GM21619 (cell line): ENCODE data around the gene TICAM2.
A peak's percentile ranks its signal among the peaks of the same experiment; 100 is the strongest.

Experiments
- ATAC-seq: cut with Tn5 transposase; IDR thresholded peaks from one replicate; pipeline ENCODE4 v1.9.1; 2021; ENCODE audit not compliant: unreplicated experiment

TICAM2 gene

GRCh38 chr5:115611873-115612272 is 9.6 kb upstream of the TICAM2 start:
- ATAC-seq = no peak

GRCh38 chr5:115607935-115608334 is 5.7 kb upstream of the TICAM2 start:
- ATAC-seq = no peak

- ATAC-seq = no peak
These were observed 3.2 kb upstream of the TICAM2 start for GRCh38 chr5:115605436-115605835.

- peak; percentile 6 for ATAC-seq
These were observed 379 bp upstream of the TICAM2 start for GRCh38 chr5:115602591-115603125.

GRCh38 chr5:115600766-115601165 is 1.5 kb downstream of the TICAM2 start:
- ATAC-seq = no peak

- no peak for ATAC-seq
These were observed 2.4 kb downstream of the TICAM2 start for GRCh38 chr5:115599924-115600323.

GRCh38 chr5:115599502-115599901 is 2.8 kb downstream of the TICAM2 start:
- peak; percentile 36 for ATAC-seq

GRCh38 chr5:115594128-115595047 is 7.9 kb downstream of the TICAM2 start:
- ATAC-seq = no peak

GRCh38 chr5:115589043-115589442 is 13.2 kb downstream of the TICAM2 start:
- ATAC-seq = no peak

- ATAC-seq = no peak
These were observed 13.6 kb downstream of the TICAM2 start for GRCh38 chr5:115588640-115589039.

- no peak for ATAC-seq
These were observed 15.6 kb downstream of the TICAM2 start for GRCh38 chr5:115586525-115587146.

GRCh38 chr5:115585265-115585664 is 17.0 kb downstream of the TICAM2 start:
- ATAC-seq = no peak

GRCh38 chr5:115584501-115584900 is 17.8 kb downstream of the TICAM2 start:
- ATAC-seq = no peak

- no peak for ATAC-seq
These were observed 18.8 kb downstream of the TICAM2 start for GRCh38 chr5:115583474-115583873.

- no peak for ATAC-seq
These were observed 21.3 kb downstream of the TICAM2 start for GRCh38 chr5:115580941-115581340.

GRCh38 chr5:115579747-115580173 is 22.5 kb downstream of the TICAM2 start:
- ATAC-seq = peak; percentile 69

GRCh38 chr5:115579216-115579615 is 23.1 kb downstream of the TICAM2 start:
- ATAC-seq = no peak

GRCh38 chr5:115578657-115579056 is 23.6 kb downstream of the TICAM2 start:
- peak; percentile 54 for ATAC-seq

- ATAC-seq = no peak
These were observed 24.5 kb downstream of the TICAM2 start for GRCh38 chr5:115577741-115578140.

- ATAC-seq = no peak
These were observed 24.9 kb downstream of the TICAM2 start for GRCh38 chr5:115577329-115577728.

- ATAC-seq = no peak
These were observed 26.9 kb downstream of the TICAM2 start for GRCh38 chr5:115575167-115576070.
